Psoas muscle (tissue), 8 donors: ENCODE data around the gene ANKH. TPM values are rescaled to one million over a fixed set of nuclear protein-coding genes. Genes with fewer than 3 reads are reported as not detected.

Source experiments
- ATAC-seq, 4 donors: fragments of 200-7000 bp; cut with Tn5 transposase; one replicate each; pipeline ENCODE4 v1.9.1; 2020; ENCODE audit warnings: moderate library complexity in 3 of 4, mild to moderate bottlenecking in 2 of 4
- DNase-seq, 2 donors: peaks; one replicate each; pipeline ENCODE4 v3.0.0-alpha.2; 2020
- H3K27ac ChIP-seq: fragments of 200-600 bp; one replicate; pipeline ENCODE4 v1.8.0; 2022
- H3K27me3 ChIP-seq, 3 donors: fragments of 200-600 bp in 1 of 3; one replicate each; pipeline versions ENCODE4 v1.6.1 to v1.8.0; 2013 to 2022; ENCODE audit warnings: low read length in 2 of 3, mild to moderate bottlenecking in 2 of 3, moderate library complexity in 1 of 3; ENCODE audit not compliant: insufficient read depth in 3 of 3
- H3K36me3 ChIP-seq, 2 donors: fragments of 200-600 bp in 1 of 2; one replicate each; pipeline versions ENCODE4 v1.6.1 to v1.8.0; 2013 to 2022; ENCODE audit warnings: low read depth in 1 of 2, mild to moderate bottlenecking in 1 of 2, moderate library complexity in 1 of 2; ENCODE audit not compliant: insufficient read depth in 1 of 2
- H3K4me1 ChIP-seq: fragments of 200-600 bp; one replicate; pipeline ENCODE4 v1.8.0; 2022
- H3K4me3 ChIP-seq: fragments of 200-600 bp; one replicate; pipeline ENCODE4 v1.8.0; 2022; ENCODE audit warnings: mild to moderate bottlenecking
- H3K9me3 ChIP-seq: fragments of 200-600 bp; one replicate; pipeline ENCODE4 v1.8.0; 2022
- WGBS, 3 donors: extraction: QIAGEN DNeasy Blood & Tissue Kit; methylation state at CpG; one replicate each; pipeline versions ENCODE4 v1.1.6 to v1.1.7; 2013; 5-methylcytosine and 5-hydroxymethylcytosine counted together
- intact Hi-C, 2 donors: fragments of 100-400 bp; cut with DNase I; formaldehyde crosslinking; loops; one replicate each; pipeline versions ENCODE4 v1.11.0 to v1.14.2; 2022
- polyA plus RNA-seq, 3 donors: library from polyadenylated mRNA; stranded (reverse); fragments of 200-250 nt; gene quantifications; one replicate each; pipeline ENCODE4 v1.2.3, GENCODE V29; 2013
- total RNA-seq, 4 donors: library from RNA; stranded (reverse); fragmentation: NEBNext Ultra II Directional in 2 of 4; extraction: Animal tissue kit (Norgen Biotek cat#: 25700) in 2 of 4; gene quantifications; one replicate each; pipeline versions ENCODE4 v1.2.1 to v1.2.4, GENCODE V29; 2021 to 2023
- TF ChIP-seq, protein P1 (sequence below): fragments of 200-600 bp; IDR thresholded peaks from one replicate; pipeline ENCODE4 v1.8.0; 2022; ENCODE audit warnings: antibody characterized with exemption
- donor health status: healthy with polysubstance abuse.
- donor health status: DM: no; HTN: no; CAD: no; lungs with moderate emphysema.
- donor health status: Bipolar disorder and iron deficiency.
- donor health status: healthy.
- donor health status: DM: yes; HTN: yes; CAD: no.
- donor health status: DM: no; HTN: no; CAD: no.
- donor health status: DM: no; HTN: no; CAD: no.
- donor health status: DM: yes; HTN: yes; CAD: no.

Gene ANKH
- total and polyA plus RNA-seq, 7 donors = 24.0 to 92.8 (median 63.0) TPM

DNA sequence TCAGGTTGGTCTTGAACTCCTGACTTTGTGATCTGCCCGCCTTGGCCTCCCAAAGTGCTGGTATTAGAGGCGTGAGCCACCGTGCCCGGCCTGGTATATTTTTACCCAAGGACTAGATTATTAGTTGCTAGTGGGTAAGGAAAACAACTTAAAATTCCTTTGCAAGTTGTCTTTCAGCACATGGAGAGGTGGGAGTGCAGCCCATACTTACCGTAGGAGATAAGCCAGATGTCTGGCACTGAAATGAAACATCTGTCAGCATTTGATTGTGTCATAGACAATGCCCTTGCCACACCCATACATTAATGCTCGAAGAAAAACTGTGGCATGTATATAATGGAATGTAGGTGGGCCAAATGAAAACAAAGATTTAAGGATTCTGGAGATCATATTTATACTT, 36.6 kb upstream of the ANKH start:
- ATAC-seq (no peak), DNase-seq (no peak)
- 54 to 62% (median 62%) methylated on average over 6 of the region's 6 CpGs for WGBS, 3 donors
- Histone ChIP-seq H3K27ac (no peak overlapping the region), H3K27me3 (no peaks in the 10 kb centered on the region), H3K9me3 (no peaks in the 10 kb centered on the region), H3K36me3 (no peaks in the 10 kb centered on the region), H3K4me1 (no peaks in the 10 kb centered on the region), H3K4me3 (no peak overlapping the region)
- TF ChIP-seq, protein P1, sequence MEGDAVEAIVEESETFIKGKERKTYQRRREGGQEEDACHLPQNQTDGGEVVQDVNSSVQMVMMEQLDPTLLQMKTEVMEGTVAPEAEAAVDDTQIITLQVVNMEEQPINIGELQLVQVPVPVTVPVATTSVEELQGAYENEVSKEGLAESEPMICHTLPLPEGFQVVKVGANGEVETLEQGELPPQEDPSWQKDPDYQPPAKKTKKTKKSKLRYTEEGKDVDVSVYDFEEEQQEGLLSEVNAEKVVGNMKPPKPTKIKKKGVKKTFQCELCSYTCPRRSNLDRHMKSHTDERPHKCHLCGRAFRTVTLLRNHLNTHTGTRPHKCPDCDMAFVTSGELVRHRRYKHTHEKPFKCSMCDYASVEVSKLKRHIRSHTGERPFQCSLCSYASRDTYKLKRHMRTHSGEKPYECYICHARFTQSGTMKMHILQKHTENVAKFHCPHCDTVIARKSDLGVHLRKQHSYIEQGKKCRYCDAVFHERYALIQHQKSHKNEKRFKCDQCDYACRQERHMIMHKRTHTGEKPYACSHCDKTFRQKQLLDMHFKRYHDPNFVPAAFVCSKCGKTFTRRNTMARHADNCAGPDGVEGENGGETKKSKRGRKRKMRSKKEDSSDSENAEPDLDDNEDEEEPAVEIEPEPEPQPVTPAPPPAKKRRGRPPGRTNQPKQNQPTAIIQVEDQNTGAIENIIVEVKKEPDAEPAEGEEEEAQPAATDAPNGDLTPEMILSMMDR = no peak
- intact Hi-C loops = no loop called here

DNA sequence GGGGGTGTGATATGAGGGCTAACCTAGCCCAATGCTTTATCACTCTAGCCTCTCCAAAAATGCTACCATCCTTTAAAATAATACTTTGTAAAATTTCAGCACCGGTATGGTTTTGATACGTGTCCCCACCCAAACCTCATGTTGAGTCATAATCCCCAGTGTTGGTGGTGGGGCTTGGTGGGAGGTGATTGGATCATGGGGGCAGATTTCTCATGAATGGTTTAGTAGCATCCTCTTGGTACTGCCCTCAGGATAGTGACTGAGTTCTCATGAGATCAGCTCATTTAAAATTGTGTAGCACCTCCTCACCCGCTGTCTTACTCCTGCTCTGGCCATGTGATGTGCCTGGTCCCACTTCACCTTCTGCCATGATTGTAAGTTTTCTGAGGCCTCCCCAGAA, 35.0 kb upstream of the ANKH start:
- Histone ChIP-seq H3K27me3 (no peaks in the 10 kb centered on the region), H3K36me3 (no peaks in the 10 kb centered on the region), H3K4me1 (no peaks in the 10 kb centered on the region), H3K4me3 (no peak overlapping the region), H3K27ac (no peak overlapping the region), H3K9me3 (no peaks in the 10 kb centered on the region)
- DNase-seq = no peak
- ATAC-seq = no peak
- intact Hi-C loops = no loop called here
- 91 to 95% (median 94%) methylated on average over 3 of the region's 3 CpGs for WGBS, 3 donors
- TF ChIP-seq, protein P1 = no peak

DNA sequence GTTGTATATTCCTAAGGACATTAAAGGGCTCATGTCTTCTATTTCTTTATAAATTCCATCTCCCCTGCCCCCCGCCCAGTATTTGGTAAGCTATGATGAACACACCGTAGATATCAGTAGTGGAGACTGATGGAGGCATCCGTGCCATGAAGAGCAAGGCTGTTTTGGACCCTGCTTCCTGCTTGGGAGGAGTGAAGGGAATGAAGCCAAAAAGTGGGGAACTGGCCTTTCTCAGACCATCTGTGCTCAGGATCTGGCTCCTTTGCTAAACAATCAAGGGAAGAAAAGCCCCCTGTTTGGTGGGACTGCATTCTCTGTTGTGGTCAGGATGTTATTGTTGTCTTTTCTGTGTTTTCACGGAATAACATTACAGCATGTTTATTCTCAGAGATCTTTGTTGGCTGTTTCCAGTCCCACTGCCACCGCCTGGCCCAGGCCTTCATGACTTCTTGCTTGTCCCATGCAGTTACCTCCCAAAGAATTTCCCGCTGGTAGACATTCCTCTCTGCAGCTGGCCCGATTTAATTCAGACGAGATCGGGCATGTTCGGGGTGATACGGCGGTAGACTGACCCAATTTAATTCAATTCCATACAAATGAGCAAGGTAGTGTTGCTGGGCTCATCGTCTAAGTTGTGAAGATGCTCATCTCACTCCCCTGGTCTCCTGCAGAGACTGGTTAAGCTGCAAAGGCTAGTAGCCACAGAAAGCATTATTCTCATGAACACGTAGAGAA, 31.4 kb upstream of the ANKH start:
- TF ChIP-seq, protein P1 = no peak
- ATAC-seq = no peak
- WGBS, 3 donors = 62 to 67% (median 65%) methylated on average over 14 of the region's 14 CpGs
- Histone ChIP-seq H3K36me3 (no peaks in the 10 kb centered on the region), H3K9me3 (no peaks in the 10 kb centered on the region), H3K27me3 (no peaks in the 10 kb centered on the region), H3K4me3 (no peak overlapping the region), H3K4me1 (no peaks in the 10 kb centered on the region), H3K27ac (no peak overlapping the region)
- intact Hi-C loops = no loop called here
- DNase-seq = no peak

DNA sequence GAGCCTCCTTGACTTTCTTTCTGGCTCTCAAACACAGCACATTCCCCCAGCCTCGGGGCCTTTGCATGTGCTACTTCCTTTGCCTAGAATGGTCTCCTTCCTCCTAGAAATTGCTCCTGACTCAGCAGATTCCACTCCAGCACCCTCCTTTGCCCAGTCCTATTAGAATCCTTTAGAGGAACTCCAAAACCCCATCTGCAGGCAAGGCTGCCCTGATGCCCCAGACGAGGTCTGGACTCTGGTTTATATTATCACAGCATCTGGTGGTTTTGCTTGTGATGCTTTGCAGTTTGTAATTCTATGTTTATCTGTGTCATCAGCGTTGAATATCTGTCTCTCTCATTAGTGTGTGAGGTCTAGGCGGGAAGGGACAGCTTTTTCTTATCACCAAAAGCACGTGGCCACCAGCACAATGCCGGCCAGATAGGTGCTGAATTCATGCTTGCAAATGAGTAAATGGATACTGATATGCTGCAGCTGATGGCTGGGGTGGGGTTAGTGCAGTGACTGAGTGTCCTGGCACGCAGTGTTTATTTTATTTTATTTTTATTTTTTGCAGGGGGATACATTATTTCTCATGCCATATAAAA, 30.0 kb upstream of the ANKH start:
- Histone ChIP-seq H3K27me3 (no peaks in the 10 kb centered on the region), H3K27ac (no peak overlapping the region), H3K36me3 (no peaks in the 10 kb centered on the region), H3K4me3 (no peak overlapping the region), H3K9me3 (no peaks in the 10 kb centered on the region), H3K4me1 (no peaks in the 10 kb centered on the region)
- 58 to 67% (median 64%) methylated on average over 7 of the region's 7 CpGs for WGBS, 3 donors
- intact Hi-C loops = no loop called here
- TF ChIP-seq, protein P1 = no peak
- ATAC-seq (peak in 1 of 4 donors; percentile 21), DNase-seq (no peak)
